GM19395 (cell line): ENCODE measurements around the gene DST.
"Not testable (repeated sequence)": the region's sequence is repeated elsewhere in the genome, so short reads cannot be mapped to it uniquely, and the experiment has no call there.

ENCODE experiments used
- ATAC-seq: cut with Tn5 transposase; IDR thresholded peaks from one replicate; pipeline ENCODE4 v1.9.1; 2021; ENCODE audit warnings: mild to moderate bottlenecking, moderate library complexity; ENCODE audit not compliant: unreplicated experiment

Gene DST

DNA sequence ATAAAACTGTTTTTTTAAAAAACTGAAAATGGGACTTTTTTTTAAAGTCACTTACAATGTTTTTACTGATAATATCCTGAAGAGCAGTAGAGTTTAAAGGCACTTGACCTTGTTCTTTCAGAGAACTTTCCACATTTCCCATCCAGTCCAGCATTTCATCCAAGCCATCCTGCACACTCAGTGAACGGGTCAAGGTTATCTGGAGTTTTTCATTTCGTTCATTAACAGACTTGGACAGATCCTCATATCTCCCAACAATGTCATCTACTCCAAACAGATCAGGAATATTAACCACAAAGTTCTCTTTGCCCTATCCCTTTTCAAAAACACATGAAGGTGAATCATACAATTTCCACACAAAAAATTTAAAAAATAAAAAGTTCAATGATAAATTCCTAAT, 69.1 kb downstream of the DST start:
- ATAC-seq: no peak

DNA sequence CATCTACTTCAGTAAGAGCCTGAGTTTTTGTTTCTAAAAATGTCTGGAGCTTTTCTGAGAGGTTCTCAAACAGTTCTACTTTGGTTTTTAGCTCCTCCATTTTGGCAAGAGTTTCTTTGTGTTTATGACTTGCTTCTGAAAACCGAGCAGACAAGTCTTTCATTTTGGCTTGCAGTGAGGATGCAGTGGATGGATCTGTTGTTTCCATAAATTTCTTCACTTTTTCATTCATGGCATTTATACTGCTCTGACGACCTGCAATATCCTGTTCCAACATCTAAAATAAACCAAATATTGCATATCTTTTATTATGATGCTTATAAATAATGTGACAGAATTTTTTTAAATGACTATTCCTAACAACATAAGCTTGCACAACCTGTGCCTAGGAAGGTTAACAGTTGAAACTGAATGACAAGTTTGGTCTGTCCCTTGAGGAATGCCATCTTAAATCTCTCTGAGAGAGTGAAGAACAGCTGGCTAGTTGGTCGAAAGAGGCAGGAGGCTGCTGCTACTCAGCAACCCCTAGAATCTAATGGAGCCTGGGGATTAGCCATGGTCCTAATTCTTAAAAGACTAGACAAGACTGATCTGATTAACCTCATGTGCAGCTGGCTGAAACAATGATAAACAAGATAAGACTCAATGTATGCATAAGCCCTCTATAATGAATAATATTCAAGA, 69.8 kb downstream of the DST start:
- no peak for ATAC-seq

DNA sequence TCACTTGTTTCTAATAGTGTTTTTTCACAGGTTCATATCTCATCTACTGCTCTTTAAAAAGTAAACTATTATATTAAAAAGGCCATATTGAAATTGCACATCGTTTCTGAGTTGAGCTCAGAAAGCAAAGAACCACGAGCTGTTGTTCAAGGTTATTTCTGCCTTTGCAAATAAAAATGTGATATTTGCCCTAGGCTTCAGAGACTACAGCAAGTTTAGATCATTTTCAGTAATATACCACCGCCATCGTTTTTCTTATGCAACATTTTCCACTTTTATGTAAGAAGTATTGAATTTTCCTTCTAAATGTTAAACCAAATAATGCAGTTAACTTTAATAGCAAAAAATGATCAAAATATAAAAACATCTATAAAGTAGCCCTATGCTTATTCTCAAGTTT, 71.1 kb downstream of the DST start:
- ATAC-seq: no peak

DNA sequence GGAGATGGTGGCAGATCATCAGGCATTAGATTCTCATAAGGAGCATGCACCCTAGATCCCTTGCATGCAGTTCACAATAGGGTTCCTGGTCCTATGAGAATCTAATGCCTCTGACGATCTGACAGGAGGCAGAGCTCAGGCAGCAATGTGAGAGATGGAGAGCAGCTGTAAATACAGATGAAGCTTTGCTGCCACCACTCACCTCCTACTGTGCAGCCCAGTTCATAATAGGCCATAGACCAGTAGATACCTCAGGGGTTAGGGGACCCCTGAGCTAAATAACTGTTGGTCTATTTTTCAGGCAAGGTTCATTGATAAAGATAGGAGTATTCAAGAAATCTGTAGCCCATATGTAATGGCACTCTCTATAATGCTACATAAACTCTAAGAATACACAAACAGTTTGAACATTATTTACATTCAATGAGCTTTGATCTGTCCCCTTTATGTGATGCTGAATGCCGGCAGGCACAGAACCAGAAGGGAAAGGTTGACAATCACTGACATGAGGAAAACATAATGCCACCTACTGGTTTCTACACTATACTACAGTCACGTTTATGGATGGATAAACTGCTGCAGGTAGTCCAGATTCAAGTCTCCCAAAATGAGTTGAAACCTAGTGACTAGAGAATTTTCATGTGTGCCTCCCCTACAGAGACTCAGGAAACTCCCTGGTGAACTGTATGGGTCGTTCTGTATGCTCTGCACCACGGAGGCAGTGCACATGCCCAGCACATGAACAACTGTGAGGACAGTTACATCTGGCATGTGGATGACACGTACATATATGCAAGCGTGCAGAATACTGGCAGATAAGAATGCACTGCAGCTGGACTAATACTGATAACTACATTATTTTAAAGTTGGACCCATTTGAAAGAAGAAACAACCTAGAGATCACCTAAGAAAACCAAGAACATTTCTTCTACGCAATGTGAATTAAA, 72.0 kb downstream of the DST start:
- ATAC-seq: peak; percentile 91

DNA sequence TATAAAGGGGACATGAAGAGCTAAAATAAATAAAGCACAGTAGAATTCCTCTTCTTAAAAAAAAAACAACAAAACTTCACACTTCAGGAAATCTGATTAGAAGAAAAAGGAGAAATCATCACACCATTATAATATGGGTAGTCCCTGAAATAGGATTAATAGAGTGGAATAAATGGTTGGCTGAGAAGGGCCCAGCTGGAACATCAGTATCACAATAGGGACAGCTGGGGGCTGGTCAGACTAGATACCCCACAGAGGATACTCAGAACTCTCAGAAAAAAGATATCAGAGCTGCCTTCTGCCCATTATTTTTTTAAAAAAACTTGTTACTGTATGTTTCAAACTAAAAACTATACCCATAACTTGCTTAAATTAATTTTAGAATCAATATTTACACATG, 75.2 kb downstream of the DST start:
- no peak for ATAC-seq

DNA sequence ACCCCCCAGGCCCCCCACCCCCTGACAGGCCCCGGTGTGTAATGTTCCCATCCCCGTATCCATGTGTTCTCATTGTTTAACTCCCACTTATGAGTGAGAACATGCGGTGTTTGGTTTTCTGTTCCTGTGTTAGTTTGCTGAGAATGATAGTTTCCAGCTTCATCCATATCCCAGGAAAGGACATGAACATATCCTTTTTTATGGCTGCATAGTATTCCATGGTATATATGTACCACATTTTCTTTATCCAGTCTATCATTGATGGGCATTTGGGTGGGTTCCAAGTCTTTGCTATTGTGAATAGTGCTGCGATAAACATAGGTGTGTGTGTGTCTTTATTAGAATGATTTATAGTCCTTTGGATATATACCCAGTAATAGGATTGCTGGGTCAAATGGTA, 80.0 kb downstream of the DST start:
- not testable (repeated sequence) for ATAC-seq

DNA sequence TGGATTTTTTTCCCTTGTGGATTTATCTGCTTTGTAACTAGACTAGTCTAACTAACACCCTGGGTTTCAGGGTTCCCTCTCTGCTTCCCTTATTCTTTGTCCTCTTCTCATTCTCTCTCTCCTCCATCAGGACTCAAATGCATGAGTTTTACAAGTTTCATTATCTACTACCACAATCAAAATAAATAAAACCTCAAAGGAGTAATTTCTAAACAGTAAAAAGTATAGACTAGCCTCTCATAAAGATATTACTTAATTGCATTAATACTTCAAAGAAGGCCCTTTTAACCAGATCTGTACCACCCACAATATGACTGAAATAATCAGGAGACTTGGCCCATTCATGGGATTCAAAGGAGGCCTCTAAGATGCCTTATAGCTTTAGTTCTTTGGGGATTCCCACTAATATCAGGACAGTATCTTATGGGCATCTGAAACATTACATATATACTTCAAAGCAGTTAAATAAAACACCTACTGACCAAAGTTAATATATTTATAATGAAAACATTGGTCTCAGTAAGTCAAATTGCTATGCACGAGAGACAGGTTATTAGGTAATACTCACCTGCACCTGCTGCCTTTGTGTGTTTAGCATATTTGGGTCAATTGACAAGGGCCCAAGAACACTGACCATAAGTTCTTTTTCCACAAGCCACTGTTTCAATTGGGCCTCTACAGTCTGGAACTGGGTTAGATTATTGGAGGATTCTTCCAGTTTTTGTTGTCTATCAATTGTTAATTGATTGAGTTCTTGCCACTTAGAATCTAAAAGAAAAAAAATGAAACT, 85.7 kb downstream of the DST start:
- ATAC-seq: no peak

DNA sequence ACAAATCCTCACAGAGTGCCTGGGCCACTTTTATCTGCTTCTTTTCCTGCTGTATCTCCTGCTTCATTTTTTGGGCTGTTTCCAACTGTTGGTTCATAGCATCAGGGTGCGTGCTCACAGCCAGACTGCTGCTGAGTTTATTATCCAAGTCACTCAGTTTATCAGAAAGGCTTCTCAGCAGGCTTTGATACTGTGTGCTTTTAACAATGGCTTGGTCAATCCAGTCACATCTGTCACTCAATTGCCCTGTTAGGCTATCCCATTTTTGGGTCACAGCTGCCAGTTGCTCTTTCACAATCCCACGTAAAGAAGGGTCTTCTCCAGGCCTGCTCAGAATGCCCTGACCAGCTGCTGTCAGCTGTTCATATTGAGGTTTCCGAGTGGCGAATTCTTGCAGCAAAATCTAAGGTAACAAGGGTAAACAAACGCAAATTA, 87.2 kb downstream of the DST start:
- ATAC-seq: no peak

DNA sequence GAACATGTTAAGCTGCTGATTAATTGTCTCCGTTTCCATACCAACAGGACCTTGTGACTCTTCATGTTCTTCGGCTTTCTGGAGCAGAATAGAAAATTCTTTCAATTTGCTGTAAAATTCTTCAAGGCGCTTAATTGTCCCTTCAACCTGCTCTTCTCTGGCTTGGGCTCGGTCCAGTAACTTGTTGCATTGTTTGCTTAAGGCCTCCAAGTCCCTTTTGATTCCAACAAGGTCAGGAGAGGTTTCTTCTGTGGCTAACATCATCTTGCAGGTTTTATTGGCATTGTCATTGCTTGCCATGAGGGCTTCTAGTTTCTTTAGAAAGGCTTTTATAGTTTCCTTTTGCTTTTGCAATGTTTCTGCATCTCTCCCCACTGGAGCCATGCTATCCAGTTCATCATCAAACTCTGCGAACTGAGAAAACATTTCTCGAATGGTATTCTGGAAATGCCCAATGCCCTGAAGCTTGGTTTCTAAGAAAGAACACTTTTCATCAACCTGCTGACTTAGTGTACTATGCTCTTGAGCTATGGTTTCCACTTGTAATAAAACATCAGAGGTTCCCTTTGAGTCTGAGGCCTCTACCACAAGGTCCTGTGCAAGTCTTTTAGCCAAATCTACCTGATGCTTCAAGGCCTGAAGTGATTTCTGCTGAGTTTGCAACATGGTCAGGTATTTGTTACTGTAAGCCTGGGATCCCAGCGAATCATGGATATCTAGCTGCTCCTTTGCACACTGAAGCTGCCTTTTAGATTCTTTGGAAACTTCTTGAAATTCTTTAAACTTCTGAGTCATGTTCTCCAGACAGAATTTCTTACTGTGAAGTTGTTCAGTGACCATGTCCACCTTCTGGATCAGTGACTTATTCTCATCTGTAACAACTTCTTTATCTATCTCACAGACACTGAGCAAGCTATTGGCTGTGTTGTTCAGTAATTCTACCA, 90.2 kb downstream of the DST start:
- ATAC-seq: no peak

DNA sequence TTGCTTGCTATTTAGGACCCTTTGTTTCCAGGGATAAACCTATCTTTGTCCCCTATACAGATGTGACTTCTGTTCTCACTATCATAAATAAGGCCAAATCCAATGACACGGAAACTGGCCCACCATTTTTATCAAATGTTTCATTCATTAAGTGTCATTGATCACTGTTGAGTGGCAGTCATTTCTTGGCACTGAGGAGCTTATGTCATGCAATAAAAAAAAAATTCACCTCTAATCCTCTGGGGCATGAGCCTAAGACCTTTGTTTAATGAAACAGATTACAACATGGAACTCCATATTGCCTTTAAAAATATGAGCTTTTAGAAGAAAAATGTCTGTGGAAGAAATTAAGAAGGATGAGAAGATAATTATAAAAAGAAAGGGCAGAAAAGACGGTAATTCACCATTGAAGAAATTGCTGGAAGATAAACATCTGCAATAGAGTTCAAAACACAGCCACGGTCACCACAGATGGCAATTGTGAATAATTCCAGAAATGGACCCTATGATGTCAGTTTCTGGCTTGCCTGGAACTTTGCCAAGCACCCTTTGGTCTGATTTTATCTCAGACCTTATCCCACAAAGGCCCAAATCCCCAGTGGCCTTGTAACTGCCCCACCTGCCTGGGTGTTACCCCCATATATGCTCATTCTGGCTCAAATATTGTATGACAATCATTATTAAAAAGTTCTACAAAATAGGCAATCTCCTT, 91.1 kb downstream of the DST start:
- no peak for ATAC-seq

DNA sequence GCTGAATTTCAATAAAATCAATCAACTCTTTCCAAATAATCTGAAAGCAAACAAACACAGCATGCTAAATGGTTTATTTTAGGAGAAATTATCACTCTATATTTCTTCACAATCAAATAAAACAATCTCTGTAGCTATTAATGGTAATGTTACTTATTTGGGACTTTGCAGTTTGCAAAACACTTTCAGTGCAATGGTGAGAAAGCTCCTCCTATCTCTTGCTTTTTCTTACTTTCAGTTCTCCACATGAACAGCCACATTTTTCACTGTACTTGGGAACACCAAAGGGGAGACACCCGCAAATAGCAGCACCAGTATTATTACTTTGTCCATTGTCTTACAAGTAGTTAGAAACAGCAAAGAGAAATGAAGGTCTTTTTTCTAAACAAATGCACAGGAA, 92.4 kb downstream of the DST start:
- no peak for ATAC-seq

DNA sequence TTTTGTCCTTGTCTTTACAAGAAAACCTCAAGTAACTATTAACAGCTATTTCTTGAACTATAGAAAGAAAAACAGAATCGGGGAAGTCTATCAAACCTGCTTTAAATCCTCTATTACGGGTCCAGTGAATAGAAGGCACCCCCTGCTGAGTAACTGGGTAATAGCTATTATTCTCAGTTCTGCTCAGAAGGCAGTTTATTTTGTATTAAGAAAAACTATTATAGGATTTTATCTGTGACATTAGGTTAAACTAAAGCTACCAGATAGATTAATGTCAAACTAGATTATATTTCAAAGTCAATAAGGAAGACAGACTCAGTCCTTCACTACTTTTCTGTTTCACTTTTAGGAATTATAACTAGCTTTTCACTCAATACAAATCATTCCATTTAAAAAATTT, 93.7 kb downstream of the DST start:
- no peak for ATAC-seq

DNA sequence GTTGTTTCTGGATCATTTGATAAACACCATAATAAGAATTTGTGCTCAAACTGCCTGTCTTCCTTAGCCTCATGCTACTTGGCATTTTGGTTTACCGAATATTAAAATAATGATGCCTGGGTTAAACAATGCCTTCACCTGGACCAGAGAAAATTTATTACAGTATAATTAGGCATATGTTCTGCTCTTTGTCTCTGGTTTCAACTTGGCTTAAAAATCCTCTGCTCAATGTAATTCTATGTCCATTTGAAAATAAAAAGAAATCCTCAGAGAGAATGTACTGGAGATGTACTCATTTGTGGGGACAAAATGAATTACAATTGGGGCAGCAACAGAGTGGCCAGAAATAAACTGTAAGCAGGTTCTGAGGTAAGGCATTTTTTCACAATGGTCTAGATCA, 95.0 kb downstream of the DST start:
- no peak for ATAC-seq

DNA sequence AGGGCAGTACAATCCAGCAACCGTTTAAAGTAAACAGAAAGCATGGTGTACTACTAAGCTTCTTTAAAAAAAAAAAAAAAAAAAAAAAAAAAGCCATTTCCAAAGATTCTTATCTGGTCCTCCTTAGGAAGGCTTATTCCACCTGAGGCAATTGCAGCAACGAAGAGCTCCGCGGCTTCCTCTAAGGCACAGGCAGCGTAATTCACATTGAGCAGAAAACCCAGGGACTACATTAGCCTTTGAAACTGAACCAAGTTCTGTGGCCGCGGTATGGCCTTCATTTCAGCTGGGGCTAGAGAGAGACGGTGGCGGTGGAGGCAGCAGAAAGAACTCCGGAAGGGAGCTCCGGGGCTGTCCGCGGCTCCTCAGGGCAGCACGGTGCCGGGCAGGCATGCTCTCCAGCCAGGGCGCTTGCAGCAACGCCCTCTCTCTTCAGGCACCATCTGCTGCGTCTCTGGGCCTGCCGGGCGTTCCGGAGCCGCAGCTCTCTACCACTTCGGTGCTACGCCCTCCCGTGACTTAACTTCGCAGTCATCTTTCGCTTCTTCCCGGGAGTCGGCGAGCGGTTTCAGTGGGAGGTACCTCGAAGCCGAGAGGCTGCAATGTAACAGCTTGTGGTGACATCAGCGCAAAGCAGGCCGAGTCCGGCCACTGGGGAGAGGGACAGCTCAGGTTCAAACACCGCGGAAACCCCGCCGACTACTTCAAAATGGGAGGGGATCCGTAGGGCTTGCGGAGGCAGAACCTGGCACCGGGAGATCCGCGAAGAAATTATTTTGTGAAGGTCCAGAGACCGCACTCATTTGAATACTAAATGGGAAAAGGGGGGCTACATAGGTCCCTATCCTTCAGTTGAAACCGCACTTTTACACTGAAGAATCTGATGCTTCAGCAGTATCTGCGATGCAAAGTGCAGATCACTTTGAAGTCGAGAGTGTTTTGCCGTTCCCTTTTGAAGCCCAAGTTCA, 100.0 kb downstream of the DST start:
- ATAC-seq: peak; percentile 96

DNA sequence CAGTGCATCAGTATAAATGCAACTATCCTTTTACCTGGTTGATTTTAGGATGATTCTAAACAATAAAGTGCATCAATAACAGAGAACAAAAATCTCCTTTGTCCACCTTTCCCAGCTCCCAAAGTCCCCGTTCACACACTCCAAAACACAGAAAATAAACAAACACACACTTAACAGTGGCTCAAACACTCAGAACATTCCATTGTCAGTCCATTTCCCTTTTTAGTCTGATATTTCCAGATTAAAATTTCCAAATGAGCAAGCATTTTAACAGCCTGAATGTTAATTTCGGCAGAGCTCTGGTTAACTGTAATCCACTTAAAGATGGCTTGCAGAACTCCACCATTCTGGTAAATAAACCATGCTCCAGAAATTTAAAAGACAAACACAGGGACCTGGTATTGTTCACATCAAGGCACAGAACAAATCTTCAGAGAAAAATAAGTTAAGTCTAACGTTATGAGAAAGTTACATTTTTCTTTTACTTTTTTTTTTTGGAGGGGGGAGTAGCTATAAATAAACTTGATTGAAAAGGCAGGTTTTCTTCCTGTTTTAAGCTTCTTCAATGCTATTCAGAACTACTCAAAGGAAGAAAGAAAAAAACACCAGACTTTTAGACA, 100.8 kb downstream of the DST start:
- ATAC-seq: no peak

DNA sequence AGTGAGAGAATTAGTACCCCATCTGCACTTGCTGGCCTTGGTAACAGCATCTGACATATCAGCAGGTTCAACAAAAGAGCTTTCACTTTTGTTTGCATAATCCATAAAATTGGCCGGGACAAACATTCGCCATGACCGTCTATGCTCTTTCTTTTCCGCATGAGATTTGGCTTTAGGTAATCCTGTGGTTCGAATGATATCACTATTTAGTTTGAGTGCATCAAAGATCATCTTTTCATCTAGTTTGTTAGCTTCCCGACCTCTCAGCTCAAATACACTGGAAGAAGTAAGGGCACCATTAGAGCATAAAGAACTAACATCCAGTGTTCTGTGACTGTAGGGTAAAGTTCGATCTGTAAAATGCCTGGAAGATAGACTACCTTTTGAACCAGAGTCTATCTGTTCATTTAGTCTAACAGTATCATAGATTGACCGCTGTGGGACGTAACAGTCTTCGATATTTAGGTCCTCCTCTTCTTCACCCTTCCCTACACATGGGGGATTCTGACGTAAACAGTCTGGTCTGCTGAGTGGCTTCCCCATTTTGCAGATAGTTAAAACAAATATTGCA, 101.6 kb downstream of the DST start:
- ATAC-seq: no peak

DNA sequence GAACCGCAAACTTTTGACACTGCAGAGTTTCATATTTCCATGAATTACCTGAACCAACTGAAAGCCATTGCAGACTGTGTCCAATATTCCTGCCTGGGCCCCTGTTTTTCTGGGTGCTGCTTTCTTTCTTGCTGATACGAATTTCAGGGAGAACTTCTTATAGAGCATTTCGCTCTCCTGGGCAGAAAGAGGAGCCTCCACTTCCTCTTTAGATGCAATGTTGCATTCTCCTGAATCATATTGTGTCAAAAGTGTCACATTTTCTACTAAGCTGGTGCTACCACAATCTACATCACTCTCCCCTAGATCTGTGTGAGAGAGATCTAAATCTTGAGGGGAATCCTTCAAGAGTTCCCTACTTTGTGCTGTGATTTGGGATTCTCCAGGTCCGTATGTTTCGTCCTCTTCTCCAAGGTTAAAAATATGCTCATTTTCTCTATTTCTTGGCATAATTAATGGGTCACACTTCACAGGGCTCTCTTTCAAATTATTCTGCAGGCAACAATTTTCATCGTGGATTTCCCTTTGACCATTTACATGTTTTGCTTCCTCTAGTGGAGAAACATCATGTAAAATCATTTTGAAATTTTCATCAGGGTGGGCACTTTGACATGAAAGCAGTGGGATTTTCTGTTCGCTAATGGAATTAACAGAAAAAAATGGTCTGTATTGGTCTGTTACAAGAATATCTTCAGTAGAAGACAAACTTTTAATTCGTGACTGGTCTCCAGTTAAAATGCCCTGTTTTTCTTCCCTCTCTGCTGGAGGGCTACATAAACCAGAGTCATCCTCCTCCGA, 102.3 kb downstream of the DST start:
- ATAC-seq: no peak
